ENCODE data around the gene DDX56. TPM values are rescaled to one million over a fixed set of nuclear protein-coding genes. Genes with fewer than 3 reads are reported as not detected.
"Not testable (repeated sequence)": the region's sequence is repeated elsewhere in the genome, so short reads cannot be mapped to it uniquely, and the experiment has no call there.

The DDX56 gene
- total RNA-seq, 1 experiment from 2014 or later: 120 TPM

- WGBS (ENCODE audit: extremely low coverage, insufficient read length, low lambda C conversion rate): no CpG with 5 or more reads among the region's 2 CpGs
Observed at GRCh38 chr7:44555350-44555749, 18.4 kb downstream of the DDX56 start.

GRCh38 chr7:44552473-44553005 is 21.2 kb downstream of the DDX56 start:
- H3K36me3 Mint-ChIP-seq (ENCODE audit: insufficient read depth in 1 of 3, low read depth in 3 of 3); H2BK15ac ChIP-seq (ENCODE audit: low read depth, low read length); H3K27ac ChIP-seq (ENCODE audit: insufficient read length, low read depth, low read length); H3K27me3 ChIP-seq (ENCODE audit: insufficient read depth, low read length); H3K9me3 ChIP-seq (ENCODE audit: control insufficient read depth, low read depth, low read length); H3K4me1 Mint-ChIP-seq; H3K79me2 ChIP-seq (ENCODE audit: insufficient read depth, low read length); H3K56ac ChIP-seq (ENCODE audit: insufficient read length, low read depth, low read length); H3K18ac ChIP-seq (ENCODE audit: insufficient read length, low read depth, low read length); H3T11ph ChIP-seq (ENCODE audit: low read length); H3K9me3 Mint-ChIP-seq; H3K9ac ChIP-seq (ENCODE audit: extremely low read depth, insufficient read length, low read length); H4K5ac ChIP-seq (ENCODE audit: insufficient read length, low read depth, low read length); DNase-seq; H3K23ac ChIP-seq (ENCODE audit: insufficient read length, low read depth, low read length); H4K20me1 ChIP-seq (ENCODE audit: control insufficient read depth, insufficient read depth, insufficient read length); H2BK12ac ChIP-seq (ENCODE audit: insufficient read length, low read depth, low read length); H3K4ac ChIP-seq (ENCODE audit: low read depth, low read length); H3K23me2 ChIP-seq (ENCODE audit: insufficient read length, low read depth, low read length, poor library complexity, severe bottlenecking); H3K4me1 ChIP-seq (ENCODE audit: insufficient read depth, low read length); H4K91ac ChIP-seq (ENCODE audit: insufficient read length, low read depth, low read length); H3K14ac ChIP-seq (ENCODE audit: insufficient read depth, low read length); H2BK20ac ChIP-seq (ENCODE audit: low read depth, low read length, poor library complexity, severe bottlenecking); H2AK5ac ChIP-seq (ENCODE audit: insufficient read length, low read length); H3K27ac Mint-ChIP-seq; H2BK5ac ChIP-seq (ENCODE audit: insufficient read length, low read length); H3K27me3 Mint-ChIP-seq (ENCODE audit: low read depth); H4K8ac ChIP-seq (replicated peaks; ENCODE audit: insufficient read length, low read depth, low read length); H2BK120ac ChIP-seq (ENCODE audit: low read depth, low read length, poor library complexity, severe bottlenecking); H2AFZ ChIP-seq (ENCODE audit: low read length); H3K4me2 ChIP-seq (ENCODE audit: insufficient read depth, insufficient read length, low read length); H3K4me3 Mint-ChIP-seq; H3K79me1 ChIP-seq (ENCODE audit: insufficient read depth, low read depth, low read length, poor library complexity, severe bottlenecking): not testable (repeated sequence)
- no CpG with 5 or more reads among the region's 3 CpGs for WGBS (ENCODE audit: extremely low coverage, insufficient read length, low lambda C conversion rate)

More at GRCh38 chr7:44555350-44555749, 18.4 kb downstream of the DDX56 start:
- H2BK120ac ChIP-seq (ENCODE audit: low read depth, low read length, poor library complexity, severe bottlenecking): no peak overlapping the region
- H4K8ac ChIP-seq (replicated peaks; ENCODE audit: insufficient read length, low read depth, low read length): no peak overlapping the region
- H3K18ac ChIP-seq (ENCODE audit: insufficient read length, low read depth, low read length): no peak overlapping the region
- 0 out of 4 replicates have a peak, but pooled peaks cover 0 to 3% of the 10 kb centered on the region in 2 experiments for H3K4me1 Mint-ChIP-seq
- DNase-seq: no peak
- H3K23ac ChIP-seq (ENCODE audit: insufficient read length, low read depth, low read length): no peak overlapping the region
- H3K27me3 ChIP-seq (ENCODE audit: insufficient read depth, low read length): no peaks in the 10 kb centered on the region
- no peaks in the 10 kb centered on the region for H3K9me3 ChIP-seq (ENCODE audit: control insufficient read depth, low read depth, low read length)
- no peak overlapping the region for H2BK5ac ChIP-seq (ENCODE audit: insufficient read length, low read length)
- no peak overlapping the region for H3K27ac Mint-ChIP-seq
- H4K20me1 ChIP-seq (ENCODE audit: control insufficient read depth, insufficient read depth, insufficient read length): no peaks in the 10 kb centered on the region
- H4K5ac ChIP-seq (ENCODE audit: insufficient read length, low read depth, low read length): no peak overlapping the region
- H3K4ac ChIP-seq (ENCODE audit: low read depth, low read length): no peak overlapping the region
- H3K4me3 Mint-ChIP-seq: no peak overlapping the region
- no peak overlapping the region for H3T11ph ChIP-seq (ENCODE audit: low read length)
- no peak overlapping the region for H2AFZ ChIP-seq (ENCODE audit: low read length)
- no peak overlapping the region for H4K91ac ChIP-seq (ENCODE audit: insufficient read length, low read depth, low read length)
- H3K79me1 ChIP-seq (ENCODE audit: insufficient read depth, low read depth, low read length, poor library complexity, severe bottlenecking): no peaks in the 10 kb centered on the region
- no peak overlapping the region for H2BK12ac ChIP-seq (ENCODE audit: insufficient read length, low read depth, low read length)
- H3K9ac ChIP-seq (ENCODE audit: extremely low read depth, insufficient read length, low read length): no peak overlapping the region
- no peak overlapping the region for H2BK15ac ChIP-seq (ENCODE audit: low read depth, low read length)
- H3K4me2 ChIP-seq (ENCODE audit: insufficient read depth, insufficient read length, low read length): no peak overlapping the region
- no peaks in the 10 kb centered on the region for H3K79me2 ChIP-seq (ENCODE audit: insufficient read depth, low read length)
- no peak overlapping the region for H3K56ac ChIP-seq (ENCODE audit: insufficient read length, low read depth, low read length)
- H3K4me1 ChIP-seq (ENCODE audit: insufficient read depth, low read length): no peaks in the 10 kb centered on the region
- no peak overlapping the region for H2BK20ac ChIP-seq (ENCODE audit: low read depth, low read length, poor library complexity, severe bottlenecking)
- no peak overlapping the region for H3K27ac ChIP-seq (ENCODE audit: insufficient read length, low read depth, low read length)
- TF ChIP-seq, protein P1, sequence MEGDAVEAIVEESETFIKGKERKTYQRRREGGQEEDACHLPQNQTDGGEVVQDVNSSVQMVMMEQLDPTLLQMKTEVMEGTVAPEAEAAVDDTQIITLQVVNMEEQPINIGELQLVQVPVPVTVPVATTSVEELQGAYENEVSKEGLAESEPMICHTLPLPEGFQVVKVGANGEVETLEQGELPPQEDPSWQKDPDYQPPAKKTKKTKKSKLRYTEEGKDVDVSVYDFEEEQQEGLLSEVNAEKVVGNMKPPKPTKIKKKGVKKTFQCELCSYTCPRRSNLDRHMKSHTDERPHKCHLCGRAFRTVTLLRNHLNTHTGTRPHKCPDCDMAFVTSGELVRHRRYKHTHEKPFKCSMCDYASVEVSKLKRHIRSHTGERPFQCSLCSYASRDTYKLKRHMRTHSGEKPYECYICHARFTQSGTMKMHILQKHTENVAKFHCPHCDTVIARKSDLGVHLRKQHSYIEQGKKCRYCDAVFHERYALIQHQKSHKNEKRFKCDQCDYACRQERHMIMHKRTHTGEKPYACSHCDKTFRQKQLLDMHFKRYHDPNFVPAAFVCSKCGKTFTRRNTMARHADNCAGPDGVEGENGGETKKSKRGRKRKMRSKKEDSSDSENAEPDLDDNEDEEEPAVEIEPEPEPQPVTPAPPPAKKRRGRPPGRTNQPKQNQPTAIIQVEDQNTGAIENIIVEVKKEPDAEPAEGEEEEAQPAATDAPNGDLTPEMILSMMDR (conservative IDR thresholded peaks at IDR 0.05): no peak
- H2AK5ac ChIP-seq (ENCODE audit: insufficient read length, low read length): no peak overlapping the region
- no peaks in the 10 kb centered on the region for H3K23me2 ChIP-seq (ENCODE audit: insufficient read length, low read depth, low read length, poor library complexity, severe bottlenecking)
- H3K14ac ChIP-seq (ENCODE audit: insufficient read depth, low read length): no peak overlapping the region
- no peaks in the 10 kb centered on the region for H3K9me3 Mint-ChIP-seq
- H3K36me3 Mint-ChIP-seq (ENCODE audit: insufficient read depth in 1 of 3, low read depth in 3 of 3): no peaks in the 10 kb centered on the region; a peak in 2 of 7 replicates
- no peaks in the 10 kb centered on the region; the same call in 1 of the 2 replicates for H3K27me3 Mint-ChIP-seq (ENCODE audit: low read depth)
